HEK293 (cell line): ENCODE measurements around the gene EPB41L2.

ENCODE experiments used
- CTCF ChIA-PET: fragments of 350-600 bp; formaldehyde crosslinking; extraction: SDS; loops from one replicate; lab custom pipeline; 2021; ENCODE audit warnings: antibody characterized with exemption; lab: Yijun Ruan, JAX
- POLR2A ChIA-PET: fragments of 300-600 bp; formaldehyde crosslinking; extraction: SDS; loops from one replicate; lab custom pipeline; 2020; ENCODE audit warnings: antibody characterized with exemption, inconsistent platforms; lab: Yijun Ruan, JAX
- H3K27ac ChIP-seq: fragments of 200-500 bp; sonication (Bioruptor generic); 2 replicates; pipeline ENCODE4 v1.5.1; 2014; ENCODE audit warnings: low read depth, low read length, control low read depth, inconsistent platforms; ENCODE audit errors: extremely low read depth
- H3K36me3 ChIP-seq, 2 experiments: fragments of 200-500 bp in 1 of 2; sonication (Bioruptor generic) in 1 of 2; 1 replicate in 1 of 2; 2 replicates in 1 of 2; pipeline ENCODE4 v1.5.1; 2014 to 2017; ENCODE audit warnings: inconsistent platforms in 2 of 2, low read length in 2 of 2; ENCODE audit not compliant: control insufficient read depth in 2 of 2, insufficient read depth in 1 of 2
- H3K4me1 ChIP-seq: fragments of 200-500 bp; sonication (Bioruptor generic); 2 replicates; pipeline ENCODE4 v1.5.1; 2014; ENCODE audit warnings: mild to moderate bottlenecking, low read length, inconsistent platforms; ENCODE audit not compliant: control insufficient read depth, insufficient read depth
- H3K4me3 ChIP-seq: 2 replicates; pipeline ENCODE4 v1.5.1; 2011; ENCODE audit warnings: low read depth, mild to moderate bottlenecking, control low read depth, low read length, moderate library complexity
- H3K9me3 ChIP-seq: fragments of 200-500 bp; sonication (Bioruptor generic); 2 replicates; pipeline ENCODE4 v1.5.1; 2014; ENCODE audit warnings: low read depth, low read length, inconsistent platforms; ENCODE audit not compliant: control insufficient read depth, insufficient read depth
- GLIS1 ChIP-seq: fragments of 450-650 bp; formaldehyde crosslinking; IDR thresholded peaks from 2 replicates; pipeline ENCODE4 v1.5.1; 2016; ENCODE audit warnings: missing biosample characterization, missing genetic modification characterization
- OVOL3 ChIP-seq: fragments of 450-650 bp; formaldehyde crosslinking; IDR thresholded peaks from 2 replicates; pipeline ENCODE4 v1.5.1; 2016; ENCODE audit warnings: missing biosample characterization, missing genetic modification characterization
- SCRT2 ChIP-seq: fragments of 450-650 bp; formaldehyde crosslinking; IDR thresholded peaks from 2 replicates; pipeline ENCODE4 v1.5.1; 2016; ENCODE audit warnings: missing biosample characterization, missing genetic modification characterization
- WT1 ChIP-seq: fragments of 450-650 bp; formaldehyde crosslinking; IDR thresholded peaks from 2 replicates; pipeline ENCODE4 v1.5.1; 2016; ENCODE audit warnings: missing biosample characterization, missing genetic modification characterization
- YY2 ChIP-seq: fragments of 450-650 bp; formaldehyde crosslinking; IDR thresholded peaks from 2 replicates; pipeline ENCODE4 v1.5.1; 2016; ENCODE audit warnings: missing biosample characterization, missing genetic modification characterization
- ZNF211 ChIP-seq: fragments of 450-650 bp; formaldehyde crosslinking; IDR thresholded peaks from 2 replicates; pipeline ENCODE4 v1.5.1; 2016; ENCODE audit warnings: low read depth, missing biosample characterization, missing genetic modification characterization
- ZNF24 ChIP-seq: fragments of 450-650 bp; formaldehyde crosslinking; IDR thresholded peaks from 2 replicates; pipeline ENCODE4 v1.5.1; 2016; ENCODE audit warnings: missing biosample characterization, missing genetic modification characterization
- ZNF292 ChIP-seq: fragments of 450-650 bp; formaldehyde crosslinking; IDR thresholded peaks from 2 replicates; pipeline ENCODE4 v1.5.1; 2016; ENCODE audit warnings: low read depth, missing biosample characterization, missing genetic modification characterization, borderline replicate concordance
- ZNF366 ChIP-seq: fragments of 450-650 bp; formaldehyde crosslinking; conservative IDR thresholded peaks from 2 replicates; pipeline ENCODE4 v1.5.1; 2016; ENCODE audit warnings: missing biosample characterization, missing genetic modification characterization
- ZNF433 ChIP-seq: fragments of 450-650 bp; formaldehyde crosslinking; IDR thresholded peaks from 2 replicates; pipeline ENCODE4 v1.5.1; 2016; ENCODE audit warnings: missing biosample characterization, missing genetic modification characterization, low read depth
- ZNF529 ChIP-seq: fragments of 450-650 bp; formaldehyde crosslinking; IDR thresholded peaks from 2 replicates; pipeline ENCODE4 v1.5.1; 2017; ENCODE audit warnings: missing genetic modification characterization, missing biosample characterization; ENCODE audit not compliant: insufficient replicate concordance
- ZNF621 ChIP-seq: fragments of 450-650 bp; formaldehyde crosslinking; IDR thresholded peaks from 2 replicates; pipeline ENCODE4 v1.5.1; 2017; ENCODE audit warnings: missing biosample characterization, missing genetic modification characterization
- ZNF624 ChIP-seq: fragments of 450-650 bp; formaldehyde crosslinking; IDR thresholded peaks from 2 replicates; pipeline ENCODE4 v1.5.1; 2017; ENCODE audit warnings: missing biosample characterization, missing genetic modification characterization
- ZNF776 ChIP-seq: fragments of 450-650 bp; formaldehyde crosslinking; IDR thresholded peaks from 2 replicates; pipeline ENCODE4 v1.5.0; 2017; ENCODE audit warnings: missing biosample characterization, missing genetic modification characterization, borderline replicate concordance
- TF ChIP-seq, protein P1 (sequence below): fragments of 450-650 bp; formaldehyde crosslinking; IDR thresholded peaks from 2 replicates; pipeline ENCODE4 v1.5.1; 2016; ENCODE audit warnings: missing biosample characterization, missing genetic modification characterization
- TF ChIP-seq, protein P2 (sequence below): fragments of 450-650 bp; formaldehyde crosslinking; IDR thresholded peaks from 2 replicates; pipeline ENCODE4 v1.5.1; 2016; ENCODE audit warnings: missing biosample characterization, missing genetic modification characterization
- TF ChIP-seq, protein P3 (sequence below): fragments of 450-650 bp; formaldehyde crosslinking; IDR thresholded peaks from 2 replicates; pipeline ENCODE4 v1.5.1; 2016; ENCODE audit warnings: missing biosample characterization, missing genetic modification characterization
- TF ChIP-seq, protein P4 (sequence below): fragments of 450-650 bp; formaldehyde crosslinking; IDR thresholded peaks from 2 replicates; pipeline ENCODE4 v1.5.1; 2016; ENCODE audit warnings: missing biosample characterization, missing genetic modification characterization, borderline replicate concordance
- TF ChIP-seq, protein P5 (sequence below): fragments of 450-650 bp; formaldehyde crosslinking; IDR thresholded peaks from 2 replicates; pipeline ENCODE4 v1.5.1; 2016; ENCODE audit warnings: missing biosample characterization, missing genetic modification characterization
- TF ChIP-seq, protein P6 (sequence below): fragments of 450-650 bp; formaldehyde crosslinking; optimal IDR thresholded peaks from 2 replicates; pipeline ENCODE3; 2016; ENCODE audit warnings: missing biosample characterization, mild to moderate bottlenecking, missing genetic modification characterization

EPB41L2 gene

DNA sequence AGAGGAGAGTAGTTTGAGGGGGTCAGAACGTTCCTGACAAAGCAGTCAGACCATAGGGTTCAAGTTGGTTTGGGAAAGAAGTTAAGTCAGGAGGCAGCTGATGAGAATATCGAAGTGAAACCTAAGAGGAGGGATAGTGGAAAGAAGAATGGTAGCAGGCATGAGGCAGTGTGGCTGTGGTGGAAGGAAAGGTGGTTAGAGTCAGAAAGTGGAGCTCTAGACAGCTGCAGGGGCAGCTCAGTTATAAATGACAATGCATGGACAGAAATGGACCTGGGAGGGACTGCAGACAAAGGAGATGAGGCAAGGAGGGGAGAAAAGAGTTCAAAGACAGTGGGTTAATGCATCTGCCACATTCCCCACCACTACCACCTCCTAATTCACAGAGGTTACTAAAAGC lies 169.3 kb downstream of the EPB41L2 start:
- POLR2A ChIA-PET, result no interaction called here
- CTCF ChIA-PET, result interaction anchor here (0.9 to 1.2 kb wide), 3 partner anchors 8 to 640 kb away, joined by 3 to 4 read pairs (median 4); no protein-coding TSS in a partner anchor
- H3K9me3 ChIP-seq, result no peaks in the 10 kb centered on the region
- peaks cover 19 to 63% of the 10 kb centered on the region in 2 experiments for H3K36me3 ChIP-seq
- H3K4me1 ChIP-seq, result no peaks in the 10 kb centered on the region
- H3K4me3 ChIP-seq, result no peak overlapping the region
- TF ChIP-seq ZNF624, result no peak
- TF ChIP-seq OVOL3 (tag by site-specific recombination), result no peak
- TF ChIP-seq ZNF776 (tag by site-specific recombination), result no peak
- TF ChIP-seq GLIS1 (tag by site-specific recombination), result no peak
- TF ChIP-seq WT1 (tag by site-specific recombination), result no peak
- no peak for TF ChIP-seq ZNF529 (tag by site-specific recombination)
- no peak for TF ChIP-seq ZNF292
- TF ChIP-seq, protein P1, sequence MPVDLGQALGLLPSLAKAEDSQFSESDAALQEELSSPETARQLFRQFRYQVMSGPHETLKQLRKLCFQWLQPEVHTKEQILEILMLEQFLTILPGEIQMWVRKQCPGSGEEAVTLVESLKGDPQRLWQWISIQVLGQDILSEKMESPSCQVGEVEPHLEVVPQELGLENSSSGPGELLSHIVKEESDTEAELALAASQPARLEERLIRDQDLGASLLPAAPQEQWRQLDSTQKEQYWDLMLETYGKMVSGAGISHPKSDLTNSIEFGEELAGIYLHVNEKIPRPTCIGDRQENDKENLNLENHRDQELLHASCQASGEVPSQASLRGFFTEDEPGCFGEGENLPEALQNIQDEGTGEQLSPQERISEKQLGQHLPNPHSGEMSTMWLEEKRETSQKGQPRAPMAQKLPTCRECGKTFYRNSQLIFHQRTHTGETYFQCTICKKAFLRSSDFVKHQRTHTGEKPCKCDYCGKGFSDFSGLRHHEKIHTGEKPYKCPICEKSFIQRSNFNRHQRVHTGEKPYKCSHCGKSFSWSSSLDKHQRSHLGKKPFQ (tag by site-specific recombination), result no peak
- TF ChIP-seq, protein P2, sequence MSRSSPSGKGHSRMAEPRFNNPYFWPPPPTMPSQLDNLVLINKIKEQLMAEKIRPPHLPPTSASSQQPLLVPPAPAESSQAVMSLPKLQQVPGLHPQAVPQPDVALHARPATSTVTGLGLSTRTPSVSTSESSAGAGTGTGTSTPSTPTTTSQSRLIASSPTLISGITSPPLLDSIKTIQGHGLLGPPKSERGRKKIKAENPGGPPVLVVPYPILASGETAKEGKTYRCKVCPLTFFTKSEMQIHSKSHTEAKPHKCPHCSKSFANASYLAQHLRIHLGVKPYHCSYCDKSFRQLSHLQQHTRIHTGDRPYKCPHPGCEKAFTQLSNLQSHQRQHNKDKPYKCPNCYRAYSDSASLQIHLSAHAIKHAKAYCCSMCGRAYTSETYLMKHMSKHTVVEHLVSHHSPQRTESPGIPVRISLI, result no peak
- TF ChIP-seq, protein P3, sequence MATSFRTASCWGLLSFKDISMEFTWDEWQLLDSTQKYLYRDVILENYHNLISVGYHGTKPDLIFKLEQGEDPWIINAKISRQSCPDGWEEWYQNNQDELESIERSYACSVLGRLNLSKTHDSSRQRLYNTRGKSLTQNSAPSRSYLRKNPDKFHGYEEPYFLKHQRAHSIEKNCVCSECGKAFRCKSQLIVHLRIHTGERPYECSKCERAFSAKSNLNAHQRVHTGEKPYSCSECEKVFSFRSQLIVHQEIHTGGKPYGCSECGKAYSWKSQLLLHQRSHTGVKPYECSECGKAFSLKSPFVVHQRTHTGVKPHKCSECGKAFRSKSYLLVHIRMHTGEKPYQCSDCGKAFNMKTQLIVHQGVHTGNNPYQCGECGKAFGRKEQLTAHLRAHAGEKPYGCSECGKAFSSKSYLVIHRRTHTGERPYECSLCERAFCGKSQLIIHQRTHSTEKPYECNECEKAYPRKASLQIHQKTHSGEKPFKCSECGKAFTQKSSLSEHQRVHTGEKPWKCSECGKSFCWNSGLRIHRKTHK (tag by site-specific recombination), result no peak
- no peak for TF ChIP-seq YY2 (tag by site-specific recombination)
- TF ChIP-seq ZNF621 (tag by site-specific recombination), result no peak
- TF ChIP-seq, protein P4, sequence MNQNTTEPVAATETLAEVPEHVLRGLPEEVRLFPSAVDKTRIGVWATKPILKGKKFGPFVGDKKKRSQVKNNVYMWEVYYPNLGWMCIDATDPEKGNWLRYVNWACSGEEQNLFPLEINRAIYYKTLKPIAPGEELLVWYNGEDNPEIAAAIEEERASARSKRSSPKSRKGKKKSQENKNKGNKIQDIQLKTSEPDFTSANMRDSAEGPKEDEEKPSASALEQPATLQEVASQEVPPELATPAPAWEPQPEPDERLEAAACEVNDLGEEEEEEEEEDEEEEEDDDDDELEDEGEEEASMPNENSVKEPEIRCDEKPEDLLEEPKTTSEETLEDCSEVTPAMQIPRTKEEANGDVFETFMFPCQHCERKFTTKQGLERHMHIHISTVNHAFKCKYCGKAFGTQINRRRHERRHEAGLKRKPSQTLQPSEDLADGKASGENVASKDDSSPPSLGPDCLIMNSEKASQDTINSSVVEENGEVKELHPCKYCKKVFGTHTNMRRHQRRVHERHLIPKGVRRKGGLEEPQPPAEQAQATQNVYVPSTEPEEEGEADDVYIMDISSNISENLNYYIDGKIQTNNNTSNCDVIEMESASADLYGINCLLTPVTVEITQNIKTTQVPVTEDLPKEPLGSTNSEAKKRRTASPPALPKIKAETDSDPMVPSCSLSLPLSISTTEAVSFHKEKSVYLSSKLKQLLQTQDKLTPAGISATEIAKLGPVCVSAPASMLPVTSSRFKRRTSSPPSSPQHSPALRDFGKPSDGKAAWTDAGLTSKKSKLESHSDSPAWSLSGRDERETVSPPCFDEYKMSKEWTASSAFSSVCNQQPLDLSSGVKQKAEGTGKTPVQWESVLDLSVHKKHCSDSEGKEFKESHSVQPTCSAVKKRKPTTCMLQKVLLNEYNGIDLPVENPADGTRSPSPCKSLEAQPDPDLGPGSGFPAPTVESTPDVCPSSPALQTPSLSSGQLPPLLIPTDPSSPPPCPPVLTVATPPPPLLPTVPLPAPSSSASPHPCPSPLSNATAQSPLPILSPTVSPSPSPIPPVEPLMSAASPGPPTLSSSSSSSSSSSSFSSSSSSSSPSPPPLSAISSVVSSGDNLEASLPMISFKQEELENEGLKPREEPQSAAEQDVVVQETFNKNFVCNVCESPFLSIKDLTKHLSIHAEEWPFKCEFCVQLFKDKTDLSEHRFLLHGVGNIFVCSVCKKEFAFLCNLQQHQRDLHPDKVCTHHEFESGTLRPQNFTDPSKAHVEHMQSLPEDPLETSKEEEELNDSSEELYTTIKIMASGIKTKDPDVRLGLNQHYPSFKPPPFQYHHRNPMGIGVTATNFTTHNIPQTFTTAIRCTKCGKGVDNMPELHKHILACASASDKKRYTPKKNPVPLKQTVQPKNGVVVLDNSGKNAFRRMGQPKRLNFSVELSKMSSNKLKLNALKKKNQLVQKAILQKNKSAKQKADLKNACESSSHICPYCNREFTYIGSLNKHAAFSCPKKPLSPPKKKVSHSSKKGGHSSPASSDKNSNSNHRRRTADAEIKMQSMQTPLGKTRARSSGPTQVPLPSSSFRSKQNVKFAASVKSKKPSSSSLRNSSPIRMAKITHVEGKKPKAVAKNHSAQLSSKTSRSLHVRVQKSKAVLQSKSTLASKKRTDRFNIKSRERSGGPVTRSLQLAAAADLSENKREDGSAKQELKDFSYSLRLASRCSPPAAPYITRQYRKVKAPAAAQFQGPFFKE (tag by site-specific recombination), result no peak
- H3K27ac ChIP-seq, result no peak overlapping the region

DNA sequence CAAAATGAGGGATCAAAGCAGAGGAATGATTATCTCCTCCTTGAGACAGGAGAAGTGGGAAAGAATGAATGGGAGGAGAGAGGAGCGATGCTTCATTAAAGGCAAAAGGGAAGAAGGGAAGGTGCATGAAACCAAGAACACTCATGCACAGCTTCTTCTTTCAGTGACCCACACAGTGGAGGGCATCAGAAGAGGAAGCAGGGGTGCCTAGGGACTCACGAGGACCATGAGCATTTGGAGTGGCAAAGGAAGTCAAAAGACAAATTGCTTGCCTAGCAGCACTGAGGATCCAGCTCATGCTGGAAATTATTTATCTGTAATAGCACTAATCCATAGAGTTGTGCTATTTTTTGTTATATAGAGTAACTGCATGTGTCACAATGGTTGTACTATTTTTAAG lies 169.8 kb downstream of the EPB41L2 start:
- ChIA-PET CTCF (interaction anchor here (0.9 to 11.6 kb wide), 4 partner anchors 8 to 640 kb away, joined by 3 to 175 read pairs (median 4); no protein-coding TSS in a partner anchor), POLR2A (no interaction called here)
- H3K36me3 ChIP-seq, result peaks cover 19 to 59% of the 10 kb centered on the region in 2 experiments
- H3K27ac ChIP-seq, result no peak overlapping the region
- H3K9me3 ChIP-seq, result no peaks in the 10 kb centered on the region
- no peak overlapping the region for H3K4me3 ChIP-seq
- no peaks in the 10 kb centered on the region for H3K4me1 ChIP-seq
- TF ChIP-seq, protein P5, sequence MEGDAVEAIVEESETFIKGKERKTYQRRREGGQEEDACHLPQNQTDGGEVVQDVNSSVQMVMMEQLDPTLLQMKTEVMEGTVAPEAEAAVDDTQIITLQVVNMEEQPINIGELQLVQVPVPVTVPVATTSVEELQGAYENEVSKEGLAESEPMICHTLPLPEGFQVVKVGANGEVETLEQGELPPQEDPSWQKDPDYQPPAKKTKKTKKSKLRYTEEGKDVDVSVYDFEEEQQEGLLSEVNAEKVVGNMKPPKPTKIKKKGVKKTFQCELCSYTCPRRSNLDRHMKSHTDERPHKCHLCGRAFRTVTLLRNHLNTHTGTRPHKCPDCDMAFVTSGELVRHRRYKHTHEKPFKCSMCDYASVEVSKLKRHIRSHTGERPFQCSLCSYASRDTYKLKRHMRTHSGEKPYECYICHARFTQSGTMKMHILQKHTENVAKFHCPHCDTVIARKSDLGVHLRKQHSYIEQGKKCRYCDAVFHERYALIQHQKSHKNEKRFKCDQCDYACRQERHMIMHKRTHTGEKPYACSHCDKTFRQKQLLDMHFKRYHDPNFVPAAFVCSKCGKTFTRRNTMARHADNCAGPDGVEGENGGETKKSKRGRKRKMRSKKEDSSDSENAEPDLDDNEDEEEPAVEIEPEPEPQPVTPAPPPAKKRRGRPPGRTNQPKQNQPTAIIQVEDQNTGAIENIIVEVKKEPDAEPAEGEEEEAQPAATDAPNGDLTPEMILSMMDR (tag by site-specific recombination), result no peak
- TF ChIP-seq ZNF211 (tag by site-specific recombination), result no peak
- no peak for TF ChIP-seq SCRT2
- no peak for TF ChIP-seq ZNF433 (tag by site-specific recombination)
- TF ChIP-seq ZNF24, result no peak
- no peak for TF ChIP-seq ZNF366
- TF ChIP-seq, protein P6, sequence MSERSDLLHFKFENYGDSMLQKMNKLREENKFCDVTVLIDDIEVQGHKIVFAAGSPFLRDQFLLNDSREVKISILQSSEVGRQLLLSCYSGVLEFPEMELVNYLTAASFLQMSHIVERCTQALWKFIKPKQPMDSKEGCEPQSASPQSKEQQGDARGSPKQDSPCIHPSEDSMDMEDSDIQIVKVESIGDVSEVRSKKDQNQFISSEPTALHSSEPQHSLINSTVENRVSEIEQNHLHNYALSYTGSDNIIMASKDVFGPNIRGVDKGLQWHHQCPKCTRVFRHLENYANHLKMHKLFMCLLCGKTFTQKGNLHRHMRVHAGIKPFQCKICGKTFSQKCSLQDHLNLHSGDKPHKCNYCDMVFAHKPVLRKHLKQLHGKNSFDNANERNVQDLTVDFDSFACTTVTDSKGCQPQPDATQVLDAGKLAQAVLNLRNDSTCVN, result no peak
